ENCODE results near the gene HPGD.

DNA sequence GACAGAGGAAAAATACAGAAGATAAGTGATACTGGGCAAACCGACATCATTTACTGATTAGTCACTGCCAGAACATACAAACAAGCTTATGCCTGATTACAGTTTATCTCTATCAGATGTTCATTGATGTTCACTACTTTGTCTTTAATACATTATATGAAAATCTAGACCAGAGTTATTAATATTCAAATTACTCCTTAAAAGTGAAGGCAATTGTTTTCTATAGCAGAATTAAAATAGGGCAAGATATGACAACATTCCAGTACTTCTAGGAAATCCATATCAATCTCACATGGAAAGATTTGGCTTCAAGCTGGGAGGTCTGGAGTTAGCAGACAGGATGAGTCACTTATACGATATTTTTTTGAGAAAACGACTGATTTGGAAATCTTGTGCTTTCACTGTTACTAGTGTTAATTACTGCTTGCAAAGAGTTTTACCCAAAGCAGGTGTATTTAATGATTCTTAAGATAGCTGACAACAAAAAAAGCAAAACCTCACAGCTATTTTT lies 31.8 kb downstream of the HPGD start:
- TF ChIP-seq NRF1 (IDR thresholded peaks at IDR 0.05; ENCODE audit: low read depth, low read length) (no peak), SP4 (IDR thresholded peaks at IDR 0.05; ENCODE audit: low read length) (no peak), RAD21 (IDR thresholded peaks at IDR 0.05 in 1 of 2, conservative IDR thresholded peaks at IDR 0.05 in 1 of 2; ENCODE audit: low read depth in 2 of 2, low read length in 2 of 2) (no peak)
